Posterior vena cava (tissue), 2 donors: Measurements from ENCODE around the gene MCRIP2. TPM values are rescaled to one million over a fixed set of nuclear protein-coding genes. Genes with fewer than 3 reads are reported as not detected.
"Not testable (repeated sequence)": the region's sequence is repeated elsewhere in the genome, so short reads cannot be mapped to it uniquely, and the experiment has no call there.

ENCODE experiments used
- DNase-seq: peaks from one replicate; pipeline ENCODE4 v3.0.0-alpha.2; 2020; ENCODE audit warnings: low spot score
- intact Hi-C, 2 donors: fragments of 100-400 bp; cut with DNase I; formaldehyde crosslinking; loops; one replicate each; pipeline versions ENCODE4 v1.14.1 to v1.14.2; 2022 to 2023
- total RNA-seq, 2 donors: library from RNA; stranded (reverse); fragmentation: NEBNext Ultra II Directional; extraction: Animal tissue kit (Norgen Biotek cat#: 25700); gene quantifications; one replicate each; pipeline ENCODE4 v1.2.1, GENCODE V29; 2021
- donor health status: DM: yes; HTN: yes; CAD: no.
- donor health status: DM: yes; HTN: yes; CAD: no.

Gene MCRIP2
- total RNA-seq, 2 donors from 2014 or later = 19.0 to 21.5 TPM

GRCh38 chr16:684961-685696 is 43.5 kb downstream of the MCRIP2 start:
- intact Hi-C loops = no loop called here
- DNase-seq = no peak

- intact Hi-C loops = no loop called here
- no peak for DNase-seq
These were observed 44.3 kb downstream of the MCRIP2 start for GRCh38 chr16:685967-686366.

GRCh38 chr16:686459-687260 is 45.0 kb downstream of the MCRIP2 start:
- intact Hi-C loops = no loop called here
- DNase-seq = no peak

GRCh38 chr16:687499-687898 is 45.9 kb downstream of the MCRIP2 start:
- intact Hi-C loops = no loop called here
- DNase-seq = no peak

GRCh38 chr16:689175-689897 is 47.7 kb downstream of the MCRIP2 start:
- intact Hi-C loops = no loop called here
- no peak for DNase-seq

GRCh38 chr16:691242-691641 is 49.6 kb downstream of the MCRIP2 start:
- DNase-seq, intact Hi-C loops: not testable (repeated sequence)

- intact Hi-C loops = no loop called here
- DNase-seq = no peak
These were observed 50.9 kb downstream of the MCRIP2 start for GRCh38 chr16:692356-693108.

- no peak for DNase-seq
- intact Hi-C loops = no loop called here
These were observed 51.7 kb downstream of the MCRIP2 start for GRCh38 chr16:693364-693763.

- no peak for DNase-seq
- intact Hi-C loops = no loop called here
These were observed 52.1 kb downstream of the MCRIP2 start for GRCh38 chr16:693766-694165.

GRCh38 chr16:694187-694862 is 52.7 kb downstream of the MCRIP2 start:
- no peak for DNase-seq
- intact Hi-C loops = no loop called here

GRCh38 chr16:694863-695354 is 53.3 kb downstream of the MCRIP2 start:
- DNase-seq = no peak
- intact Hi-C loops = no loop called here

GRCh38 chr16:695355-696089 is 53.9 kb downstream of the MCRIP2 start:
- no peak for DNase-seq
- intact Hi-C loops = no loop called here

Other genes with a start within 250 kb of the MCRIP2 start
- gene NME4, start 244.6 kb upstream of the MCRIP2 start, total RNA-seq = 100 to 1,000 TPM in 1 of 2 donors, 10 to 100 TPM in 1; 70.7 to 108 TPM
- gene DECR2, start 239.9 kb upstream of the MCRIP2 start, total RNA-seq = 10 to 100 TPM; 11.2 to 12.9 TPM
- 10 to 100 TPM; 40.1 to 45.2 TPM for gene RAB11FIP3, start 216.2 kb upstream of the MCRIP2 start, total RNA-seq
- gene CAPN15, start 114.1 kb upstream of the MCRIP2 start, total RNA-seq = 10 to 100 TPM; 23.3 to 26.6 TPM
- gene PRR35, start 81.4 kb upstream of the MCRIP2 start, total RNA-seq = not detected
- gene NHLRC4, start 74.8 kb upstream of the MCRIP2 start, total RNA-seq = under 1 TPM; 0.38 to 0.65 TPM
- gene PIGQ, start 71.9 kb upstream of the MCRIP2 start, total RNA-seq = 10 to 100 TPM; 22.1 to 25.4 TPM
- 10 to 100 TPM; 13.0 to 13.6 TPM for gene RAB40C, start 51.8 kb upstream of the MCRIP2 start, total RNA-seq
- gene WFIKKN1, start 10.8 kb upstream of the MCRIP2 start, total RNA-seq = under 1 TPM; 0.14 TPM
- 10 to 100 TPM; 43.3 to 63.2 TPM for gene METTL26, start 5.5 kb upstream of the MCRIP2 start, total RNA-seq
- 10 to 100 TPM; 13.4 to 14.9 TPM for gene WDR90, start 7.5 kb downstream of the MCRIP2 start, total RNA-seq
- 10 to 100 TPM; 57.5 to 65.1 TPM for gene RHOT2, start 26.3 kb downstream of the MCRIP2 start, total RNA-seq
- under 1 TPM; 0.71 to 0.79 TPM for gene RHBDL1, start 33.8 kb downstream of the MCRIP2 start, total RNA-seq
- 10 to 100 TPM; 73.3 to 79.7 TPM for gene STUB1, start 38.6 kb downstream of the MCRIP2 start, total RNA-seq
- gene JMJD8, start 42.5 kb downstream of the MCRIP2 start, total RNA-seq = 10 to 100 TPM; 49.8 to 58.9 TPM
- 1 to 10 TPM; 7.4 to 7.5 TPM for gene WDR24, start 48.6 kb downstream of the MCRIP2 start, total RNA-seq
- gene FBXL16, start 64.0 kb downstream of the MCRIP2 start, total RNA-seq = not detected
- 10 to 100 TPM; 21.6 to 24.9 TPM for gene METRN, start 73.3 kb downstream of the MCRIP2 start, total RNA-seq
- 10 to 100 TPM; 20.0 to 25.5 TPM for gene ANTKMT, start 79.3 kb downstream of the MCRIP2 start, total RNA-seq
- 1 to 10 TPM in 1 of 2 donors, under 1 TPM in 1; 0.52 to 1.0 TPM for gene CCDC78, start 84.6 kb downstream of the MCRIP2 start, total RNA-seq
- gene HAGHL, start 85.3 kb downstream of the MCRIP2 start, total RNA-seq = 1 to 10 TPM; 3.6 to 4.1 TPM
- 10 to 100 TPM; 18.2 to 18.6 TPM for gene CIAO3, start 99.2 kb downstream of the MCRIP2 start, total RNA-seq
- gene MSLN, start 118.9 kb downstream of the MCRIP2 start, total RNA-seq = under 1 TPM; 0.29 to 0.37 TPM
- 10 to 100 TPM in 1 of 2 donors, 1 to 10 TPM in 1; 8.8 to 11.4 TPM for gene RPUSD1, start 146.6 kb downstream of the MCRIP2 start, total RNA-seq
- 1 to 10 TPM; 7.7 TPM for gene CHTF18, start 146.8 kb downstream of the MCRIP2 start, total RNA-seq
- not detected for gene GNG13, start 158.9 kb downstream of the MCRIP2 start, total RNA-seq